Smooth muscle cell (in vitro differentiated cells): ENCODE results near the gene STAG2. TPM values are rescaled to one million over a fixed set of nuclear protein-coding genes. Genes with fewer than 3 reads are reported as not detected.
"Not testable (repeated sequence)": the region's sequence is repeated elsewhere in the genome, so short reads cannot be mapped to it uniquely, and the experiment has no call there.

Experiments used
- DNase-seq: peaks from one replicate; lab custom pipeline; 2025; ENCODE audit not compliant: unreplicated experiment; lab: John Stamatoyannopoulos, UW
- H2AFZ ChIP-seq: fragments of 200-600 bp; sonication (generic); 2 replicates; pipeline ENCODE4 v1.6.0; 2016; ENCODE audit warnings: antibody characterized with exemption, low read depth, mild to moderate bottlenecking
- H3F3A ChIP-seq: fragments of 200-600 bp; sonication (generic); 2 replicates; pipeline ENCODE4 v1.6.0; 2017; ENCODE audit warnings: antibody characterized with exemption, low read depth
- H3K27ac ChIP-seq: fragments of 200-600 bp; sonication (generic); 2 replicates; pipeline ENCODE4 v1.5.1; 2016; ENCODE audit warnings: low read depth, mild to moderate bottlenecking
- H3K27me3 ChIP-seq: fragments of 200-600 bp; sonication (generic); 2 replicates; pipeline ENCODE4 v1.6.1; 2016; ENCODE audit warnings: low read depth, mild to moderate bottlenecking
- H3K36me3 ChIP-seq: fragments of 200-600 bp; sonication (generic); 2 replicates; pipeline ENCODE4 v1.5.1; 2016; ENCODE audit warnings: low read depth
- H3K4me1 ChIP-seq: fragments of 200-600 bp; sonication (generic); 2 replicates; pipeline ENCODE4 v1.5.1; 2016; ENCODE audit warnings: low read depth
- H3K4me2 ChIP-seq: fragments of 200-600 bp; sonication (generic); 2 replicates; pipeline ENCODE4 v1.6.0; 2016; ENCODE audit warnings: mild to moderate bottlenecking
- H3K4me3 ChIP-seq: fragments of 200-600 bp; sonication (generic); 2 replicates; pipeline ENCODE4 v1.5.1; 2016; ENCODE audit warnings: mild to moderate bottlenecking
- H3K79me2 ChIP-seq: fragments of 200-600 bp; sonication (generic); 2 replicates; pipeline ENCODE4 v1.6.0; 2016; ENCODE audit warnings: low read depth, mild to moderate bottlenecking
- H3K9ac ChIP-seq: fragments of 200-600 bp; sonication (generic); 2 replicates; pipeline ENCODE4 v1.6.0; 2016; ENCODE audit warnings: low read depth
- H3K9me3 ChIP-seq: fragments of 200-600 bp; sonication (generic); replicated peaks from 2 replicates; pipeline ENCODE4 v1.5.1; 2016; ENCODE audit warnings: low read depth
- H4K20me1 ChIP-seq: fragments of 200-600 bp; sonication (generic); 2 replicates; pipeline ENCODE4 v1.6.0; 2016; ENCODE audit warnings: low read depth
- CTCF ChIP-seq: fragments of 200-600 bp; sonication (generic); IDR thresholded peaks from 2 replicates; pipeline ENCODE4 v1.5.1; 2017; ENCODE audit warnings: borderline replicate concordance, mild to moderate bottlenecking, antibody characterized with exemption; ENCODE audit not compliant: insufficient read depth, poor library complexity, severe bottlenecking
- WGBS: methylation state at CpG from one replicate; pipeline ENCODE4 v1.1.7; 2016; ENCODE audit warnings: low lambda C conversion rate; 5-methylcytosine and 5-hydroxymethylcytosine counted together
- polyA plus RNA-seq: library from polyadenylated mRNA; unstranded; fragments of >200 nt; fragmentation: Nextera tagmentation; extraction: Ambion mirVana; gene quantifications from 2 replicates; pipeline ENCODE4 v1.2.1, GENCODE V29; 2016
- total RNA-seq: library from RNA; depleted of rRNA; stranded (reverse); fragments of >200 nt; gene quantifications from 2 replicates; pipeline ENCODE4 v1.2.3, GENCODE V29; 2014

STAG2 gene
- total and polyA plus RNA-seq, 2 experiments from 2014 or later, result 14.3 to 62.4 TPM

DNA sequence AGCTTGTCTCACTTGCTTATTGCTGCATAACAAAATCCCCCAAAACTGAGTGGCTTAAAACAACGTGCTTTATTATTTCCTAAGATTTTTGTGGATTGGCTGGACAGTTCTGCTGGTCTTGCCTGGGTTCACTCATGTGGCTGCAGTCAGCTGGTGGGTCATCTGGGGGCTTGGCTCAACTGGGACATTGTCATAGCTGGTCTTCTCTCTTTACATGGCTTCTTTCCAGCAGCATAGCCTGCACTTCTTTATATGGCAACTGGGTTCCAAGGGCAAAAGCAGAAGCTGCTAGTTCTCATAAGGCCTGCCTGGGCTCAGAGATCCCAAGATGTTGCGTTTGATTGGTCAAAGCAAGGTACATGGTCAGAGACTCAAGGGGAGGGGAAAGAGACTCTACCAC lies 33.7 kb upstream of the STAG2 start:
- 64% methylated on average over 2 of the region's 2 CpGs for WGBS
- no peak for DNase-seq
- H3K4me1 ChIP-seq, result no peaks in the 10 kb centered on the region

DNA sequence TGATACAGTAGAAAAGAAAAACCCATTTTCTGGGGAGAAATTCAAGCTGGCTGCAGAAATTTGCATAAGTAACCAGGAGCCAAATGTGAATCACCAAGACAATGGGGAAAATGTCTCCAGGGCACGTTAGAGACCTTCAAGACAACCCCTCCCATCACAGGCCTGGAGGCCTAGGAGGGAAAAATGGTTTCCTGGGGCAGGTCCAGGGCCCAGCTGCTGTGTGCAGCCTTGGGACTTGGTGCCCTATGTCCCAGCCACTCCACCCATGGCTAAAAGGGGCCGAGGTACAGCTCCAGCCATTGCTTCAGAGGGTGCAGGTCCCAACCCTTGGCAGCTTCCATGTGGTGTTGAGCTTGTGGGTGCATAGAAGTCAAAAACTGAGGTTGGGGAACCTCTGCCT lies 29.5 kb upstream of the STAG2 start:
- H3K9ac ChIP-seq, H3K9me3 ChIP-seq, H3K4me3 ChIP-seq, H4K20me1 ChIP-seq, H3K79me2 ChIP-seq, H3K4me1 ChIP-seq, H3K36me3 ChIP-seq, H3K4me2 ChIP-seq, H3K27ac ChIP-seq, H3F3A ChIP-seq, DNase-seq, H2AFZ ChIP-seq, H3K27me3 ChIP-seq: not testable (repeated sequence)
- WGBS, result 53% methylated on average over 2 of the region's 2 CpGs

More for the DNA sequence above, 33.7 kb upstream of the STAG2 start:
- TF ChIP-seq CTCF, result no peak
- Histone ChIP-seq H3K9me3 (no peaks in the 10 kb centered on the region), H3K79me2 (no peaks in the 10 kb centered on the region), H3K27me3 (no peaks in the 10 kb centered on the region), H3K4me2 (no peak overlapping the region), H4K20me1 (no peaks in the 10 kb centered on the region), H3K36me3 (no peaks in the 10 kb centered on the region), H3F3A (no peaks in the 10 kb centered on the region), H3K9ac (no peak overlapping the region), H3K4me3 (no peak overlapping the region), H3K27ac (no peak overlapping the region), H2AFZ (no peak overlapping the region)

DNA sequence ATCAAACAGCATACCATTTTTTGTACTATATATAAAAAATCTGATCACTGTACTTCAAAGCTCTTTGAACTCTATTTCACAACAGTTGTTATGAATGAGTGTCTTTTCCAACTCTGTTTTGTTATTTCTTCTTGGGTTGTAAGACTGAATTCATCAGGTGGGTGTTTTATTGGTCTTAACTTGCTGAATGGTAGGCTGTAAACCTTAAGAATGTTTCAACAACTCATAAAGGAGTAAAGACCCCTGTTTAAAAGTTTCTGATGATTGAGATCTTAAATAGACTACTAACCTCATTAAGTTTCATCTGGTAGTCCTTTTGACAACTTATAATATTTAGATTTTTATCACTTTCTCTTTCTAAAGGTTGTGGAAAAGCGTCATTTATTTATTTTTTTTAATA lies 18.4 kb upstream of the STAG2 start:
- H4K20me1 ChIP-seq, result no peaks in the 10 kb centered on the region
- no peaks in the 10 kb centered on the region for H3K79me2 ChIP-seq
- no peaks in the 10 kb centered on the region for H3K4me1 ChIP-seq
- DNase-seq, result no peak
- no peaks in the 10 kb centered on the region for H3K27me3 ChIP-seq
- H3F3A ChIP-seq, result no peaks in the 10 kb centered on the region
- no peak for TF ChIP-seq CTCF
- 41% methylated on average over 1 of the region's 1 CpG for WGBS
- no peak overlapping the region for H2AFZ ChIP-seq
- H3K9me3 ChIP-seq, result no peaks in the 10 kb centered on the region
- H3K4me2 ChIP-seq, result no peak overlapping the region
- no peak overlapping the region for H3K9ac ChIP-seq
- H3K36me3 ChIP-seq, result no peaks in the 10 kb centered on the region
- H3K4me3 ChIP-seq, result no peak overlapping the region
- H3K27ac ChIP-seq, result no peak overlapping the region

- WGBS, result 59% methylated on average over 2 of the region's 2 CpGs
- no peaks in the 10 kb centered on the region for H3K36me3 ChIP-seq
- TF ChIP-seq CTCF, result no peak
Observed at GRCh38 chrX:123943488-123943887, 18.0 kb upstream of the STAG2 start.

More at GRCh38 chrX:123943488-123943887, 18.0 kb upstream of the STAG2 start:
- Histone ChIP-seq H2AFZ (no peak overlapping the region), H3K4me3 (no peak overlapping the region), H4K20me1 (no peaks in the 10 kb centered on the region), H3K4me2 (no peak overlapping the region), H3K27me3 (no peaks in the 10 kb centered on the region), H3K9me3 (no peaks in the 10 kb centered on the region), H3K9ac (no peak overlapping the region), H3K79me2 (no peaks in the 10 kb centered on the region), H3F3A (no peaks in the 10 kb centered on the region), H3K4me1 (no peaks in the 10 kb centered on the region), H3K27ac (no peak overlapping the region)
- DNase-seq, result no peak
